ENCODE results near the gene CEP83. TPM values are rescaled to one million over a fixed set of nuclear protein-coding genes. Genes with fewer than 3 reads are reported as not detected.

CEP83 gene
- total and polyA plus RNA-seq, 2 donors (not counting 1 experiment from before 2014, with no cell fraction given): 4.0 to 24.8 TPM

GRCh38 chr12:94282675-94283074 is 177.0 kb downstream of the CEP83 start:
- H3K27me3 ChIP-seq (replicated peaks in 1 of 4; ENCODE audit: control extremely low read depth in 1 of 4, control insufficient read depth in 3 of 4, insufficient read depth in 4 of 4, low read length in 3 of 4): no peaks in the 10 kb centered on the region
- no peak for DNase-seq
- POLR2A ChIA-PET: no interaction called here
- peaks cover 1 to 57% of the 10 kb centered on the region in 2 experiments for H3K36me3 ChIP-seq (replicated peaks in 1 of 2; ENCODE audit: control extremely low read depth in 1 of 2, control insufficient read depth in 1 of 2, extremely low read depth in 1 of 2, insufficient read depth in 2 of 2, low read length in 1 of 2)
- H3K9ac ChIP-seq (ENCODE audit: low read length): no peak overlapping the region
- H4K20me1 ChIP-seq (ENCODE audit: control insufficient read depth, insufficient read depth, low read length, poor library complexity, severe bottlenecking): no peaks in the 10 kb centered on the region
- WGBS (ENCODE audit: insufficient coverage): 100% methylated on average over 3 of the region's 7 CpGs
- no peak overlapping the region for H3K4me3 Mint-ChIP-seq
- CTCF ChIA-PET: interaction anchor here (0.6 kb wide), 1 partner anchor 939 kb away, joined by 3 read pairs; no protein-coding TSS in a partner anchor
- intact Hi-C loops (cut with micrococcal nuclease): no loop called here
- peak overlapping the region; percentile 23 for H3K4me2 ChIP-seq (replicated peaks; ENCODE audit: low read depth, low read length, poor library complexity, severe bottlenecking)
- peak overlapping the region; percentile 48 for H3K27ac Mint-ChIP-seq
- peak; percentile 33 for ATAC-seq (ENCODE audit: low read depth)
- peak overlapping the region in 1 of 2 donors; percentile 1 for H3K27ac ChIP-seq (ENCODE audit: low read length in 2 of 2)
- peak overlapping the region; percentile 3 for H2AFZ ChIP-seq (ENCODE audit: insufficient read depth, low read depth, low read length, poor library complexity, severe bottlenecking)
- peaks cover 2% of the 10 kb centered on the region for H3K9me3 Mint-ChIP-seq (ENCODE audit: insufficient read depth)
- no peaks in the 10 kb centered on the region for H3K9me3 ChIP-seq (ENCODE audit: control extremely low read depth in 1 of 3, control insufficient read depth in 2 of 3, insufficient read depth in 1 of 3, low read length in 2 of 3)
- peaks cover 9 to 22% of the 10 kb centered on the region in 2 donors for H3K4me1 ChIP-seq (ENCODE audit: control insufficient read depth in 2 of 2, insufficient read depth in 2 of 2, low read length in 2 of 2)
- H3K4me1 Mint-ChIP-seq: peaks cover 29% of the 10 kb centered on the region
- no peaks in the 10 kb centered on the region for H3K27me3 Mint-ChIP-seq
- H3K4me3 ChIP-seq (ENCODE audit: control extremely low read depth in 1 of 5, extremely low read depth in 1 of 5, insufficient read depth in 1 of 5, low read depth in 2 of 5, low read length in 4 of 5): no peak overlapping the region
- TF ChIP-seq EZH2 (IDR thresholded peaks at IDR 0.05; ENCODE audit: borderline replicate concordance, insufficient read depth, low read depth, low read length, poor library complexity, severe bottlenecking): no peak
- TF ChIP-seq, protein P1, sequence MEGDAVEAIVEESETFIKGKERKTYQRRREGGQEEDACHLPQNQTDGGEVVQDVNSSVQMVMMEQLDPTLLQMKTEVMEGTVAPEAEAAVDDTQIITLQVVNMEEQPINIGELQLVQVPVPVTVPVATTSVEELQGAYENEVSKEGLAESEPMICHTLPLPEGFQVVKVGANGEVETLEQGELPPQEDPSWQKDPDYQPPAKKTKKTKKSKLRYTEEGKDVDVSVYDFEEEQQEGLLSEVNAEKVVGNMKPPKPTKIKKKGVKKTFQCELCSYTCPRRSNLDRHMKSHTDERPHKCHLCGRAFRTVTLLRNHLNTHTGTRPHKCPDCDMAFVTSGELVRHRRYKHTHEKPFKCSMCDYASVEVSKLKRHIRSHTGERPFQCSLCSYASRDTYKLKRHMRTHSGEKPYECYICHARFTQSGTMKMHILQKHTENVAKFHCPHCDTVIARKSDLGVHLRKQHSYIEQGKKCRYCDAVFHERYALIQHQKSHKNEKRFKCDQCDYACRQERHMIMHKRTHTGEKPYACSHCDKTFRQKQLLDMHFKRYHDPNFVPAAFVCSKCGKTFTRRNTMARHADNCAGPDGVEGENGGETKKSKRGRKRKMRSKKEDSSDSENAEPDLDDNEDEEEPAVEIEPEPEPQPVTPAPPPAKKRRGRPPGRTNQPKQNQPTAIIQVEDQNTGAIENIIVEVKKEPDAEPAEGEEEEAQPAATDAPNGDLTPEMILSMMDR (IDR thresholded peaks at IDR 0.05): no peak
- H3K79me2 ChIP-seq (ENCODE audit: control insufficient read depth, insufficient read depth, low read length): no peaks in the 10 kb centered on the region

- ChIA-PET POLR2A (no interaction called here), CTCF (no interaction called here)
- Mint-ChIP-seq H3K27me3 (no peaks in the 10 kb centered on the region), H3K4me1 (peaks cover 25% of the 10 kb centered on the region), H3K9me3 (ENCODE audit: insufficient read depth) (peaks cover 2% of the 10 kb centered on the region), H3K4me3 (no peak overlapping the region), H3K27ac (peak overlapping the region; percentile 70)
- Histone ChIP-seq H3K27ac (ENCODE audit: low read length in 2 of 2) (no peak overlapping the region), H3K27me3 (replicated peaks in 1 of 4; ENCODE audit: control extremely low read depth in 1 of 4, control insufficient read depth in 3 of 4, insufficient read depth in 4 of 4, low read length in 3 of 4) (no peaks in the 10 kb centered on the region), H3K36me3 (replicated peaks in 1 of 2; ENCODE audit: control extremely low read depth in 1 of 2, control insufficient read depth in 1 of 2, extremely low read depth in 1 of 2, insufficient read depth in 2 of 2, low read length in 1 of 2) (peaks cover 0 to 44% of the 10 kb centered on the region in 2 experiments), H3K4me3 (ENCODE audit: control extremely low read depth in 1 of 5, extremely low read depth in 1 of 5, insufficient read depth in 1 of 5, low read depth in 2 of 5, low read length in 4 of 5) (no peak overlapping the region), H4K20me1 (ENCODE audit: control insufficient read depth, insufficient read depth, low read length, poor library complexity, severe bottlenecking) (no peaks in the 10 kb centered on the region), H3K4me2 (replicated peaks; ENCODE audit: low read depth, low read length, poor library complexity, severe bottlenecking) (no peak overlapping the region), H3K4me1 (ENCODE audit: control insufficient read depth in 2 of 2, insufficient read depth in 2 of 2, low read length in 2 of 2) (peaks cover 9 to 13% of the 10 kb centered on the region in 2 donors), H2AFZ (ENCODE audit: insufficient read depth, low read depth, low read length, poor library complexity, severe bottlenecking) (no peak overlapping the region), H3K9me3 (ENCODE audit: control extremely low read depth in 1 of 3, control insufficient read depth in 2 of 3, insufficient read depth in 1 of 3, low read length in 2 of 3) (no peaks in the 10 kb centered on the region), H3K79me2 (ENCODE audit: control insufficient read depth, insufficient read depth, low read length) (no peaks in the 10 kb centered on the region), H3K9ac (ENCODE audit: low read length) (no peak overlapping the region)
- no peak for TF ChIP-seq EZH2 (IDR thresholded peaks at IDR 0.05; ENCODE audit: borderline replicate concordance, insufficient read depth, low read depth, low read length, poor library complexity, severe bottlenecking)
- TF ChIP-seq, protein P1 (IDR thresholded peaks at IDR 0.05): no peak
- ATAC-seq (ENCODE audit: low read depth) (peak; percentile 54), DNase-seq (no peak)
- 80% methylated on average over 1 of the region's 7 CpGs for WGBS (ENCODE audit: insufficient coverage)
- intact Hi-C loops (cut with micrococcal nuclease): no loop called here
These were observed 179.6 kb downstream of the CEP83 start for GRCh38 chr12:94280063-94280462.
